Activated naive CD8-positive, alpha-beta T cell treated with anti-CD3 and anti-CD28 coated beads, Interleukin-2, amount 10 ng/mL, durations not matched to agents 7 days and 5 days (primary cell): ENCODE measurements around the gene KIRREL3. TPM values are rescaled to one million over a fixed set of nuclear protein-coding genes. Genes with fewer than 3 reads are reported as not detected.
"Not testable (repeated sequence)": the region's sequence is repeated elsewhere in the genome, so short reads cannot be mapped to it uniquely, and the experiment has no call there.

ENCODE experiments used
- ATAC-seq: fragments of 150-1000 bp; cut with Tn5 transposase; one replicate; pipeline ENCODE4 v1.10.0; 2021; ENCODE audit warnings: low read depth, moderate library complexity
- POLR2A ChIA-PET: fragments of 350-600 bp; sonication (Branson Sonifier 250); formaldehyde crosslinking; loops from one replicate; lab custom pipeline; 2021; ENCODE audit warnings: antibody characterized with exemption; lab: Charles Lee
- DNase-seq: peaks from one replicate; pipeline ENCODE4 v3.0.0; 2021
- H3K27ac Mint-ChIP-seq: one replicate; pipeline ENCODE4 v1.8.0; 2022; ENCODE audit warnings: mild to moderate bottlenecking, mixed read lengths
- H3K27me3 Mint-ChIP-seq: one replicate; pipeline ENCODE4 v1.8.0; 2022; ENCODE audit warnings: mild to moderate bottlenecking, moderate library complexity, mixed read lengths
- H3K36me3 Mint-ChIP-seq: one replicate; pipeline ENCODE4 v1.8.0; 2021; ENCODE audit warnings: mild to moderate bottlenecking, mixed read lengths
- H3K4me1 Mint-ChIP-seq: one replicate; pipeline ENCODE4 v1.8.0; 2021; ENCODE audit warnings: mixed read lengths
- H3K4me3 Mint-ChIP-seq: one replicate; pipeline ENCODE4 v1.8.0; 2022; ENCODE audit warnings: mild to moderate bottlenecking, moderate library complexity, mixed read lengths
- H3K9me3 Mint-ChIP-seq: one replicate; pipeline ENCODE4 v1.8.0; 2021; ENCODE audit warnings: mixed read lengths
- total RNA-seq, 2 experiments: library from RNA; stranded (reverse); gene quantifications; one replicate each; pipeline ENCODE4 v1.2.3, GENCODE V29; 2021

KIRREL3 gene
- total RNA-seq, 2 experiments from 2014 or later, result not detected

DNA sequence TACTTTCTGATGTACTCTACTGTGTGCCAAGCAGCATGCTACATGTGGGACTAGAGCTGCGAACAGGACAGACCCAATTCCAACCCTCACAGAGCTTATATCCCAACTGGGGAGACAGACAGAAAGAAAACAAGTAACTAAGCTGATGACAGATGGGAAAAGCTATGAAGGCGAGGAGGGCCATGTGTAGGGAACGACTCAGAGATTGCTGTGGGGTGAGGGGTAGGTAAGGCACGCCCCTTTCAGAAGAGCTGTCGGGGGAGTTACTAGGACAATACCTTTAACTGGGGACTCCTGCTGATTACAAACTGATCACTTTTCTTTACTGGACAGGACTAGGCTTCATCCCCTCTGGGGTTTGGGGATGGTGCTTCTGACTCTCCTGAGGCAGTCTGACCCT is 596.2 kb downstream of the KIRREL3 start:
- DNase-seq (no peak), ATAC-seq (no peak)
- Mint-ChIP-seq H3K36me3 (no peaks in the 10 kb centered on the region), H3K4me1 (peaks cover 3% of the 10 kb centered on the region), H3K27ac (no peak overlapping the region), H3K27me3 (no peaks in the 10 kb centered on the region), H3K9me3 (no peaks in the 10 kb centered on the region), H3K4me3 (no peak overlapping the region)
- POLR2A ChIA-PET, result no interaction called here

DNA sequence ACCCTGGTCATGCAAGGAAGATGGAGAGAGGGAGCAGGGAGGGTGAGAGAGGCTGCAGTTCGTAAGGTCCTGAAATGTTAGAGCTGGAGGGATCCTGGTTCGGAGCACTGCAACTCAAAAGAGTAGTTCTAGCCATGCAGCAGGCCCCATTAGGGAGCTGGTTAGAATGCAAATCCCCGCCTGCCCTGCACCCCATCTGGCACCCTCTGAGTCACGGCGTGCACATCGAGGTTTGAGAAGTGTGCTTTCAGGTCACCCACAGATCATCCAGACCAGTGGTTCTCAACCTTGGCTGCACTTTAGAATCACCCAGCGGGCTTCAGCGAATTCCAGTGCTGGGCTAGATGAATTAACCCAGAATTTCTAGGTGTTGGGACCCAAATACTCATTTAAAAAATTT is 596.9 kb downstream of the KIRREL3 start:
- peaks cover 3% of the 10 kb centered on the region for H3K4me1 Mint-ChIP-seq

DNA sequence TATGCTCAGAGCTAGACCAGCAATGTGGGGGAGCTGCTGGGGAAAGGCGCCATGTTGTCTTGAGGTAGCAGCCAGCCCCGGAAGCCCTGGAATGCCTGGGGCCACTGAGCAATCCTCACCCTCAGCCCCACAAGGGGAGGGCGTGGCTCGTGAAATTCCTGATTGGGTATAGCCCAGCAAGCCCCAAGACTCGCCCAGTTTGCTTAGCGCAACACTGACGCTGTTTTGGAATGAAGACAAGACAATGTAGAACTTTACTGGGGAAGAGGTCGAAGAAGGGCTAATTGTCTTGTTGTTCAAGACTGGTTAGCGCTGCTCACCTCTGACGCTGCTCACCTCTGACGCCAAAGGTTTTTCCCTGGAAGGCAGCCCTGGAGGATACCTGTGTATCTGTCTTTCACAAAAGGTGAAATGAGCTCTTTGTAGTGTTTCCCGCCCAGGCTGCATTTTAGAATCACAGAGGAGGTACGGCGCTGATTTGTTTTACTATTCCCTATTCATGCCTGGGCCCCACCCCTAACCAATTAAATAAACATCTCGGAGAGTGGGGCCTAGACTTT is 597.5 kb downstream of the KIRREL3 start:
- no peaks in the 10 kb centered on the region for H3K9me3 Mint-ChIP-seq
- ATAC-seq, result no peak
- no peak overlapping the region for H3K27ac Mint-ChIP-seq
- H3K4me3 Mint-ChIP-seq, result no peak overlapping the region
- no peak for DNase-seq
- H3K27me3 Mint-ChIP-seq, result no peaks in the 10 kb centered on the region
- POLR2A ChIA-PET, result no interaction called here
- H3K4me1 Mint-ChIP-seq, result peaks cover 3% of the 10 kb centered on the region
- no peaks in the 10 kb centered on the region for H3K36me3 Mint-ChIP-seq

More for the DNA sequence above, 596.9 kb downstream of the KIRREL3 start:
- no peaks in the 10 kb centered on the region for H3K9me3 Mint-ChIP-seq
- ATAC-seq (no peak), DNase-seq (no peak)
- H3K27me3 Mint-ChIP-seq, result no peaks in the 10 kb centered on the region
- no peak overlapping the region for H3K27ac Mint-ChIP-seq
- POLR2A ChIA-PET, result no interaction called here
- no peak overlapping the region for H3K4me3 Mint-ChIP-seq
- no peaks in the 10 kb centered on the region for H3K36me3 Mint-ChIP-seq

DNA sequence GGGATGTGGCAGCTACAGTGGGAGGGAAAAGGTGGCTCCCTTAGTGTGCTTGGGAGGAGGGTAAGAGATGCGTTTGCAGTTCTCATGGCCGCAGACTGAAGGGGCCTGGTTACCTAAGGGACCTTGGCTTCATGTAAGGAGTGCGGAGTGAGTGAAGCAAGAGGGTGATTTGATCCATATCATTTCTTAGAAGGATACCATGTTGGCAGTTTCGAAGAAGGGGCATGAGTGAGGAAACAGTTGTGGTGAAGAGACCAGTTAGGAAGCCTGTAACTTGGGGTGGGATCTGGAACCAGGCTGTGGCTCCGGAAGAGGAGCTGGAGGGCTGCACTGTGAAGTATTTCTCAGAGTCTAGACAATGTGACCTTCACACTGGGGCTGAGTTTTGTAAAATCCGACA is 600.1 kb downstream of the KIRREL3 start:
- ATAC-seq (no peak), DNase-seq (no peak)
- no peaks in the 10 kb centered on the region for H3K36me3 Mint-ChIP-seq
- no peak overlapping the region for H3K4me3 Mint-ChIP-seq
- POLR2A ChIA-PET, result no interaction called here
- no peak overlapping the region for H3K27ac Mint-ChIP-seq
- no peaks in the 10 kb centered on the region for H3K9me3 Mint-ChIP-seq
- peaks cover 3% of the 10 kb centered on the region for H3K4me1 Mint-ChIP-seq
- no peaks in the 10 kb centered on the region for H3K27me3 Mint-ChIP-seq

DNA sequence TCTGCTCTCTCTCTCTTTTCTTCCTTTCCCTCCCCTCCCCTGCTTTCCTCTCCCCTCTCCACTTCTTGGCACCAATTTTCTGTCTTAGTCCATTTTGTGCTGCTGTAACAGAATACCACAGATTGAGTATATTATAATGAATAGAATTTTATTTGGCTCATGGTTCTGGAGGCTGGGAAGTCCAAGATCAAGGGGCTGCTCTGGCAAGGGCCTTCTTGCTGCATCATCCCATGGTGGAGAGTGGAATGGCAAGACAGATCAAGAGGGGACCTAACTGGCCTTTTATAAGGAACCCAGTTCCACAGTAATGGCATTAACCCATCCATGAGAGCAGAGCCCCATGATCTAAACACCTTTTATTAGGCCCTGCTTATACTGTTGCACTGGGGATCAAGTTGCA is 600.6 kb downstream of the KIRREL3 start:
- Mint-ChIP-seq H3K4me3 (no peak overlapping the region), H3K36me3 (no peaks in the 10 kb centered on the region), H3K9me3 (no peaks in the 10 kb centered on the region), H3K4me1 (peaks cover 3% of the 10 kb centered on the region), H3K27ac (no peak overlapping the region), H3K27me3 (no peaks in the 10 kb centered on the region)
- DNase-seq (no peak), ATAC-seq (no peak)
- POLR2A ChIA-PET, result no interaction called here

DNA sequence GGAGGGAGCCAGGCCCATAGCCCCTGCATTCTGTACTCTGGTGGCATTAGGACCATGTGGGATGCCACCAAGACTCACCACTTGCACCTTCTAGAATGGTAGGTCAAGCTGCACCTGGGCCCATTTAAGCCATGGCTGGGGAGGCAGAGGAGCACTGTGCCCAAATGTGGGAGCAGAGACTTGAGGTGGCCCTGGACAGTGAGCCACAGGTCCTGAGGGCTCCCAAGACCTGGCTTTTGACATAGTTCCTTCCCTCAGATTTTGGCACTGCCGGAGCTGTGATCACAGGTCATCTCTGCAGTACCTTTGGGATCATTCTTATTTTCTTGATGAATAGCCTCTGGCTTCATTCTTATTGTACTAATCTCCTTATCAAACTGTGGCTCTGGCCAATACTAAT is 601.8 kb downstream of the KIRREL3 start:
- POLR2A ChIA-PET, result no interaction called here
- DNase-seq (no peak), ATAC-seq (no peak)
- Mint-ChIP-seq H3K27ac (no peak overlapping the region), H3K36me3 (no peaks in the 10 kb centered on the region), H3K9me3 (no peaks in the 10 kb centered on the region), H3K4me1 (peaks cover 3% of the 10 kb centered on the region), H3K27me3 (no peaks in the 10 kb centered on the region), H3K4me3 (no peak overlapping the region)

DNA sequence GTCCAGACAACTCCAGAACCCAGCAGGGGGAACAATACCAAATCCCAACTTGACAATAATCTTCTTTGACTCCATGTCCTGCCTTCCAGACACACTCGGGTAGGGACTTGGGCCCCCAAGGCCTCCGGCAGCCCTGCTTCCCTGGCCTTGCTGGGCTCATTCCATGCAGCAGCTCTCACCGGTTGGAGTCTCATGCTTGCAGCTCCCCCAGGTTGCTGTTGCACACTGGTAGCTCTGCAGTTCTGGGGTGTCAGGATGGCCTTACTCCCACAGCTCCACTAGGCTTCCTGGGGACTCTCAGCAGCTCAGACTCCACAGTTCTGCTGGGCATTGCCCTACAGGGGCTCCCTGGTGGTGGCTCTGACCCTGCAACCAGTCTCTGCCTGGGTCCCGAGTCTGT is 602.3 kb downstream of the KIRREL3 start:
- peaks cover 3% of the 10 kb centered on the region for H3K4me1 Mint-ChIP-seq
- no peak overlapping the region for H3K4me3 Mint-ChIP-seq
- H3K9me3 Mint-ChIP-seq, result no peaks in the 10 kb centered on the region
- no peak for ATAC-seq
- H3K27ac Mint-ChIP-seq, result no peak overlapping the region
- POLR2A ChIA-PET, result no interaction called here
- H3K36me3 Mint-ChIP-seq, result no peaks in the 10 kb centered on the region
- H3K27me3 Mint-ChIP-seq, result no peaks in the 10 kb centered on the region
- no peak for DNase-seq

DNA sequence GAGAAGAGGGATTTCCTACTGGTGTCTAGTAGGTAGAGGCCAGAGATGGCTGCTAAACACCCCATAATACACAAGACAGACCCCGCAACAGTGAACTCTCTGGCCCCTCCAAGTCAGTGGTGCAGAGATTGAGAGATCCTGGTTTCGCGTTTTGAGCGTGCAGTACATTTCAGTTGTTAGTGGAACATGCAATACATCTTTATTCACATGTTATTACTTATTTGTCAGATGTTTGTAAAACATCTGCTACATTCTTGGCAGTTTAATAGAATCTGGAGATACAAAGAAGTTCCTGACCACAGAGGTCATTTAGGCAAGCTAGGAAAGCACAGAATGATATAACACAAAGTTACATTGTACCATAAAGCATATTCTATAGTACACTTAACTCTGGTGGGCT is 603.6 kb downstream of the KIRREL3 start:
- no peaks in the 10 kb centered on the region for H3K27me3 Mint-ChIP-seq
- ATAC-seq, result no peak
- no peak overlapping the region for H3K4me3 Mint-ChIP-seq
- H3K36me3 Mint-ChIP-seq, result no peaks in the 10 kb centered on the region
- POLR2A ChIA-PET, result no interaction called here
- H3K9me3 Mint-ChIP-seq, result no peaks in the 10 kb centered on the region
- no peak overlapping the region for H3K27ac Mint-ChIP-seq
- peaks cover 9% of the 10 kb centered on the region for H3K4me1 Mint-ChIP-seq
- DNase-seq, result no peak

DNA sequence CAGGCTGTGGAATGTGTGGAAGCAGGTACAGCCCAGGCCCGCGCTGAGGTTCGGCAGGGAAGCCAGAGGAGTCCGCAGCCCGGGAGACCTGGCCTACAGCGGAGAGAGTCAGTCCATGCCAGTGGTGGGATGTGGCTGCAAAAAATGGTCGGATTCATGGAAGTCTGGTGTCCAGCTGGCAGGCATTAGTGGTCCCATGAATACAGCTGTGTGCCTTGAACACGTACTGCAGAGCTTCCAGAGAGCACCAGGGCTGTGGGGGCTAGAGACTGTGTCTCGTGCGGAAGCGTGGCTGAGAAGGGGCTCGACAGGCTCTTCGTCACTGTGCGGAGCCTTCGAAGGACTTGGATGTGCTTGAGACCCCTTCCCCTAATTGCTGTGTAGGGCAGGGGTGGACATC is 604.3 kb downstream of the KIRREL3 start:
- H3K27me3 Mint-ChIP-seq, H3K4me3 Mint-ChIP-seq, H3K27ac Mint-ChIP-seq, H3K36me3 Mint-ChIP-seq, ATAC-seq, H3K4me1 Mint-ChIP-seq, H3K9me3 Mint-ChIP-seq, DNase-seq, POLR2A ChIA-PET: not testable (repeated sequence)

DNA sequence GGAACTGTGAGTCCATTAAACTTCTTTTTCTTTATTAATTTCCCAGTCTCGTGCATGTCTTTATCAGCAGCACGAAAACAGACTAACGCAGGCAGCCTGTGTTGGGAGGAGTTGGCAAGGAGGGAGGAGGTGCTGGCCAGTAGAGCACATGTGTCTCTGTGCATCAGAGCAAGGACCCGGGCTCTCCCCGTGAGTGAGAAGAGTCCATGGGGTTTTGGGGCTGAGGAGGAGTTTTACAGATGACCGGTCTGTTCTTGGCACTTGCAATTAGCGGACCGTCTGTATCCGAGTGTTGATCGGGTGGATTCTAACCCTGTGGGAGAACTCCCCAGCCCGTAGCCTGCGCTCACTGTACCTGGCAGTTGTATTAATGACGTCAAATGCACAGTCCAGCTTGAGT is 604.8 kb downstream of the KIRREL3 start:
- H3K9me3 Mint-ChIP-seq, H3K36me3 Mint-ChIP-seq, H3K4me1 Mint-ChIP-seq, POLR2A ChIA-PET, DNase-seq, H3K27ac Mint-ChIP-seq, H3K27me3 Mint-ChIP-seq, H3K4me3 Mint-ChIP-seq, ATAC-seq: not testable (repeated sequence)

DNA sequence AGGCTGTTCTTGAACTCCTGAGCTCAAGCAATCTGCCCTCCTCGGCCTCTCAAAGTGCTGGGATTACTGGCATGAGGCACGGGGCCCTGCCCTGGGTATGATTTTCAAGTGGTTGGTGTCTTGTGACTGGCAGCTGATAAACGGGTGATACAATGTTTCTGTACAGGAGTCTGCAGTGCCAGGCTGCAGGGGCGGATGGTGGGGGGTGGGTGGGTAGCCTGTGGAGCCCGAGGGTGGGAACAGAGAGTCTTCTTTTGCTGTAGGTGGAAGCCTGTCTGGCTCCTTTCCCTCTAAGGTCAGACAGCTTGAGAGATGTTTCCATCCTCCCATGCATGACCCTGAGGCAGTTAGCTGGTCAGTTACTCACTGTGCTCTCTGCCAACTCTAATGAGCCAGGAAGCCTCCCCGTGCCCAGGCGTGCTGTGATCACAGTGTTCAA is 605.9 kb downstream of the KIRREL3 start:
- ATAC-seq, DNase-seq, H3K36me3 Mint-ChIP-seq, POLR2A ChIA-PET, H3K27me3 Mint-ChIP-seq, H3K4me1 Mint-ChIP-seq, H3K4me3 Mint-ChIP-seq, H3K9me3 Mint-ChIP-seq, H3K27ac Mint-ChIP-seq: not testable (repeated sequence)

DNA sequence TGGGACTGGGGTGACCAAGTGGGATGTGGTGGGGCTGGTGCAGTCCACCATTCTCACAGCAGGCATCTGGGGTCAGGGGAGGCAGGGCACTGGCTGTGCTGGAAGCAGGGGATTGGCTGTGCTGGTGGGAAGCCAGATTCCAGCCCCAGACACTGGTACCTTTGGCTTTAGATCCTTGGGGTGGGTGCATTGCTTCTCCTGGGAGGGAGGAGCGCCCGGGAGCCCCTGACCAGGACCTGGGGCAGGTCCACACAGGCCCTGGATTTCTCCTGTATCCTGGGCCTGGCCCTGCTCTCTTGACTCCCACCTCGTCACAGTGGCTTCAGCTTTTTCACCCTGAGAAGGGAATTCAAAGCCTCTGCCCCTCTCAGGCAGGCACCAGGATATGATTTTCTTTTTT is 606.5 kb downstream of the KIRREL3 start:
- H3K4me3 Mint-ChIP-seq, result no peak overlapping the region
- no peak overlapping the region for H3K27ac Mint-ChIP-seq
- ATAC-seq (no peak), DNase-seq (no peak)
- H3K4me1 Mint-ChIP-seq, result peaks cover 6% of the 10 kb centered on the region
- POLR2A ChIA-PET, result no interaction called here
- H3K27me3 Mint-ChIP-seq, result no peaks in the 10 kb centered on the region
- H3K9me3 Mint-ChIP-seq, result no peaks in the 10 kb centered on the region
- H3K36me3 Mint-ChIP-seq, result no peaks in the 10 kb centered on the region

DNA sequence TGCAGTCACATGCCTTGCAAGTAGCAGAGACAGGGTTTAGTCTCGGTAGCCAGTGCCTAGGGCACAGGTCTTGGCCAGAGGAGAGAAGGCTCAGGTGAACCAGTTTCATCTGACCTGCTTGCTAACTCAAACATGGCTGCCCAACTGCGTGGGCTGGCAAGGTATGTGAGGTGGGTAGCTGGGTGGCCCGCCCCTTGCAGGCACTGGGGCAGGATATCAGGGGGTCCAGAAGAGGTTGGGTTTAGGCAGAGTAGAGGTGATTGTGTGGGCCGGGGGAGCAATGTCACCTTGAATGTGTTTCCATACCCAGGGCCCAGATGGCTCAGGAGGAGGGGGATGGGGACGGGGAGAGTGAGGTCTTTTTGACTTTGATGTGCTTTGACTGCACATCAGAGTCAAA is 607.4 kb downstream of the KIRREL3 start:
- Mint-ChIP-seq H3K9me3 (no peaks in the 10 kb centered on the region), H3K4me3 (no peak overlapping the region), H3K4me1 (peaks cover 6% of the 10 kb centered on the region), H3K27ac (no peak overlapping the region), H3K27me3 (no peaks in the 10 kb centered on the region), H3K36me3 (no peaks in the 10 kb centered on the region)
- ATAC-seq (no peak), DNase-seq (no peak)
- POLR2A ChIA-PET, result no interaction called here

DNA sequence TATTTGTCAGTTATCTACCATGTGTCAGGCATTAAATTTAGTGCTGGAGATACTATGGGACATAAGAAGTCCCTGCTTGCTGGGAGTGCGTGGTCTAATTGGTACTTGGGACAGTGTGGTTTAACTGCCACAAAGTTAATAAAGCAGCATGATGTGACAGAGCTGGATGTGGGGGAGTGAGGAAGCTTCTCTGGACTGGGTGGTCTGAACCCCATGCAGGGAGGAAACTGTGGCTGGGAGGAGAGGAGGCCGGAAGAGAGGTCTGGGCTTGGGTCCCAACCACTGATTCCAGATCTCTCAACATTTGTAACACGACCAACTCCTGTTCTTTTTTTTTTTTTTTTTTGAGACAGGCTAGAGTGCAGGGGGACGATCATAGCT is 607.9 kb downstream of the KIRREL3 start:
- no peak for DNase-seq
- no peaks in the 10 kb centered on the region for H3K27me3 Mint-ChIP-seq
- H3K4me1 Mint-ChIP-seq, result peaks cover 6% of the 10 kb centered on the region
- no peaks in the 10 kb centered on the region for H3K9me3 Mint-ChIP-seq
- peak overlapping the region; percentile 45 for H3K27ac Mint-ChIP-seq
- no peak for ATAC-seq
- peak overlapping the region; percentile 41 for H3K4me3 Mint-ChIP-seq
- H3K36me3 Mint-ChIP-seq, result no peaks in the 10 kb centered on the region
- POLR2A ChIA-PET, result no interaction called here
